ENCODE results near the gene KIF17. TPM values are rescaled to one million over a fixed set of nuclear protein-coding genes. Genes with fewer than 3 reads are reported as not detected.
"Not testable (repeated sequence)": the region's sequence is repeated elsewhere in the genome, so short reads cannot be mapped to it uniquely, and the experiment has no call there.

The KIF17 gene
- total RNA-seq, 2 experiments from 2014 or later: not detected

- CTCF ChIA-PET: interaction anchor here (0.7 kb wide), 1 partner anchor 64 kb away, joined by 3 read pairs; no protein-coding TSS in a partner anchor
- no peak for ATAC-seq
- Mint-ChIP-seq H3K4me3 (no peak overlapping the region), H3K4me1 (no peaks in the 10 kb centered on the region), H3K27ac (no peak overlapping the region), H3K9me3 (ENCODE audit: low read depth) (no peaks in the 10 kb centered on the region), H3K36me3 (no peaks in the 10 kb centered on the region), H3K27me3 (peaks cover 24% of the 10 kb centered on the region)
- DNase-seq: peak; percentile 36
These were observed 6.8 kb upstream of the KIF17 start for GRCh38 chr1:20724364-20725188.

DNA sequence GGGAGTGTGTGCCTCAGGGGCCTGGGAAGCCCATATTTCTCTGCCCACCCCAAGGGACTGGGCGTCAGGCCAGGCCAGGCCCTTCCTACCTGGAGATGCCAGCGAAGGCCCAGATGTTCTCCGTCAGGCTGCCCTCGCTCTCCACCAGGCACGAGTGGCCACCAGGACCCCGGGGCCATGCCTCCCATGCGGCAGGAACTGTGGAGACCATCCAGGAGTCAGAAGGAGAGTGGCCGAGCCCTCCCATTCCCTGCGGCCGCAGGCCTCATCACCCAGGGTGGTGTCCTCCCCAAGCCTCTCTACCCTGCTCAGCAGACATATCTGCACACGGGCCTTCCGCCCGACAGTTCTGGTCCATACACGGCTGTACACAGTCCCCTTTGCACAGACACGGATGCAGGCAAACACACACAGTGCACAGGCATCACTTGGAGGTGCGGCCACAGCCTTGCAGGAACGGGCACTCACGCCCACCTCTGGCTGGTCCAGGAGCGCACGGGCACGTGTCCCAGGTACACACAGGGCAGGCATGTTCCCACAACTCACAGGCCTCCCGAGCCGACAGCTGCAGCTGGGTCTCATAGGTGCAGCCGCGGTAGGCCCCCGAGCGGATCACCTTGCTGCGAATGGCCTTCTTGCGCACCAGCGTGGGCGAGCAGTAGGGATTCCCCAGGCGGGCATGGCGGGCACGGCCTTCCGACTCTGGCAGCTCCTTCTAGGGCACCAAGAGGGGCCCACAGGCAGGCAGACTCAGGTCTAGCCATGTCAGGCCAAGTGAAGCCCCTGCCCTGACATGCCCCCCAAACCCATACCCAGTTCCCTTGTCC is 5.9 kb upstream of the KIF17 start:
- CTCF ChIA-PET: interaction anchor here (0.7 kb wide), 1 partner anchor 63 kb away, joined by 3 read pairs; no protein-coding TSS in a partner anchor
- no peaks in the 10 kb centered on the region for H3K36me3 Mint-ChIP-seq
- DNase-seq (peak; percentile 38), ATAC-seq (no peak)
- H3K27me3 Mint-ChIP-seq: peaks cover 24% of the 10 kb centered on the region
- H3K4me1 Mint-ChIP-seq: peaks cover 1% of the 10 kb centered on the region
- H3K9me3 Mint-ChIP-seq (ENCODE audit: low read depth): no peaks in the 10 kb centered on the region
- H3K4me3 Mint-ChIP-seq: no peak overlapping the region
- H3K27ac Mint-ChIP-seq: no peak overlapping the region

DNA sequence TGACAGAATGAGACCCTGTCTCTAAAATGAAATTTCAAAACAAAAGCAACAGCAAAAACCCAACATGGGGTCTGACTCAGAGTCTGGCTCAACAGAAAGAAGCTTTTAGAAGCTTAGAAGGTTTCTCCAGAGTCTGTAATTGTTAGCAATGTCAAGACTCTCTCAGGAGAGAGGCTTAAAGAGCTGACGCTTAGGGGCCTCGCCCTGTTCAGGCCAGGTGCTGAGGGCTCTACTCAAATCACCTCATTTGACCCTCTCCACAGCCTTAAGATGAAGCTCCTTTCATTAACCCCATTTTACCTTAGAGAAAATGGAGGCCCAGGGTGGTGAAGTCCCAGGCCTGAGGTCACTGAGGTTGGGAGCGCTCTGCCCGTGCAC is 5.3 kb upstream of the KIF17 start:
- Mint-ChIP-seq H3K4me3 (no peak overlapping the region), H3K9me3 (ENCODE audit: low read depth) (no peaks in the 10 kb centered on the region), H3K4me1 (peaks cover 2% of the 10 kb centered on the region), H3K27me3 (peaks cover 24% of the 10 kb centered on the region), H3K36me3 (no peaks in the 10 kb centered on the region), H3K27ac (no peak overlapping the region)
- CTCF ChIA-PET: no interaction called here
- DNase-seq (no peak), ATAC-seq (no peak)

DNA sequence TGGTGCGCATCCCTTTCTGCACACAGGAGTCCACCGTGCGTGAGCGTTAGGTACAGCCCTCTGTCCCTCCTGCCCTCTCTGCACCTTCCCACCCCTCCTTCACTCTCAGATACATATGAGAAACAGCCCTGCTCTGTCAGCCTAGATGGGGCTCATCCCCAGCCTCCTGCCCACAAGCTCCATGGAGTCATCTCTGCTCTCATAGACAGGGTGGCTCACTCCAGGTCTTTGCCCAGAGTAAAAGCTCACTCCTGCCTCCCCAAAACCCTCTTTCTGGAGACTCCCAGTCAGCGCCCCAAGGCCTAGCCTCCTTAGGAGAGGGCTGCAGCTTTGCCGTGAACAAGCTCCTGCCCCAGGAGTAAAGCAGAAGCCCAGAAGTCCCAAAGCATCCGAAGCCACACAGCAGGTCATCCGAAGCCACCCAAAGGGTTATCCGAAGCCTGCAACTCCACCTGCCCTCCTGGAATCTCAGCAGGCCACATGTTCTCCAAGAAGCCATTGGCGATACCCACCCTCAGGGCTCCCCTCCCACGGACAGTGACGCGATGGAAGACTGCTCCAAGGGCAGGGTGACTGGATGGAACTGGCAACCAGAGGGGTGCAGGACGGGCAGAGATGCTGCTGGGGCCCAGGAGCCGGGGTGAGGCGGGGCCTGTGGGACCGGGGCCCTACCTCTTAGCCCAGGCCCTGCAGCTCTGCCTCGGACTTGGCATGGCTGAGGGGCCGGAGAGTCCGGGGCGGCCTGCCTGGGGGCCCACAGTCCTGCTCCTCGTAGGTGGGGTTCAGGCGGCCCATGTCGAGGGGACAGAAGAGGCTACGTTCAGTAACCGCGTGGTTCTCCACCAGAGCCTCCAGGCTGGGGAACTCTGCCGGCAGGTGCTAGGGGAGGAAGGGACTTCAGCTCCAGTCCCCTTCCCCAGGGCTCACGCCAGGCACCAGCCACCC is 3.6 kb upstream of the KIF17 start:
- Mint-ChIP-seq H3K9me3 (ENCODE audit: low read depth) (no peaks in the 10 kb centered on the region), H3K27ac (no peak overlapping the region), H3K4me1 (peaks cover 8% of the 10 kb centered on the region), H3K36me3 (no peaks in the 10 kb centered on the region), H3K27me3 (peaks cover 33% of the 10 kb centered on the region), H3K4me3 (no peak overlapping the region)
- DNase-seq (no peak), ATAC-seq (no peak)
- CTCF ChIA-PET: interaction anchor here (1.0 kb wide), 1 partner anchor 12 kb away, joined by 4 read pairs; no protein-coding TSS in a partner anchor

GRCh38 chr1:20720631-20721091 is 2.9 kb upstream of the KIF17 start:
- H3K27ac Mint-ChIP-seq: no peak overlapping the region
- H3K4me3 Mint-ChIP-seq: no peak overlapping the region
- DNase-seq (no peak), ATAC-seq (no peak)
- peaks cover 41% of the 10 kb centered on the region for H3K27me3 Mint-ChIP-seq
- no peaks in the 10 kb centered on the region for H3K9me3 Mint-ChIP-seq (ENCODE audit: low read depth)
- H3K4me1 Mint-ChIP-seq: peaks cover 11% of the 10 kb centered on the region
- no peaks in the 10 kb centered on the region for H3K36me3 Mint-ChIP-seq
- CTCF ChIA-PET: no interaction called here

GRCh38 chr1:20719871-20720620 is 2.2 kb upstream of the KIF17 start:
- Mint-ChIP-seq H3K27me3 (peaks cover 47% of the 10 kb centered on the region), H3K4me3 (no peak overlapping the region), H3K4me1 (peaks cover 11% of the 10 kb centered on the region), H3K36me3 (no peaks in the 10 kb centered on the region), H3K27ac (no peak overlapping the region), H3K9me3 (ENCODE audit: low read depth) (no peaks in the 10 kb centered on the region)
- CTCF ChIA-PET: interaction anchor here (1.0 kb wide), 1 partner anchor 23 kb away, joined by 3 read pairs; no protein-coding TSS in a partner anchor
- DNase-seq: no peak
- no peak for ATAC-seq

DNA sequence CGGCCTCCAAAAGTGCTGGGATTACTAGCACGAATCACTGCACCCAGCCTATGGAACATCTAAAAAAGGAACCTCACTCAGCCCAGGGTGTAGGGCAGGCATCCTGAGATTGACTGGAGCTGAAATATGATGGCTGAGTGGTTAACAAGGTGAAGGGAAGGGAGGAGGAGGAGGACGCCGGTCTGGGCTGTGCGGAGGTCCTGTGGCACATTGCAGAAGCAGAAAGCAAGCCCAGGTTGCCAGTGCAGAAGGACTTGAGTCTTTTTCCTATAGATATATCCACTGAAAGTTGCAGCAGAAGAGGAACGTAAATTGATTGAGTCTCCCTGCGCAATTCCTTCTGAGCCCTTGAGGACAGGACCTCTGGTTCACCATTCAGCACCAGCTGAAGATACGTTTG is 1.5 kb upstream of the KIF17 start:
- CTCF ChIA-PET: interaction anchor here (1.0 kb wide), 1 partner anchor 23 kb away, joined by 3 read pairs; no protein-coding TSS in a partner anchor
- DNase-seq (no peak), ATAC-seq (no peak)
- Mint-ChIP-seq H3K9me3 (ENCODE audit: low read depth) (no peaks in the 10 kb centered on the region), H3K27me3 (peaks cover 49% of the 10 kb centered on the region), H3K4me3 (no peak overlapping the region), H3K4me1 (peaks cover 11% of the 10 kb centered on the region), H3K36me3 (no peaks in the 10 kb centered on the region), H3K27ac (no peak overlapping the region)

- peak overlapping the region; percentile 11 for H3K4me3 Mint-ChIP-seq
- H3K27ac Mint-ChIP-seq; DNase-seq; ATAC-seq; H3K36me3 Mint-ChIP-seq; H3K9me3 Mint-ChIP-seq (ENCODE audit: low read depth): not testable (repeated sequence)
- peaks cover 11% of the 10 kb centered on the region for H3K4me1 Mint-ChIP-seq
- H3K27me3 Mint-ChIP-seq: peaks cover 49% of the 10 kb centered on the region
- CTCF ChIA-PET: interaction anchor here (1.0 to 1.2 kb wide), 4 partner anchors 22 to 482 kb away, joined by 3 read pairs; no protein-coding TSS in a partner anchor
These were observed 606 bp upstream of the KIF17 start for GRCh38 chr1:20718343-20718882.

DNA sequence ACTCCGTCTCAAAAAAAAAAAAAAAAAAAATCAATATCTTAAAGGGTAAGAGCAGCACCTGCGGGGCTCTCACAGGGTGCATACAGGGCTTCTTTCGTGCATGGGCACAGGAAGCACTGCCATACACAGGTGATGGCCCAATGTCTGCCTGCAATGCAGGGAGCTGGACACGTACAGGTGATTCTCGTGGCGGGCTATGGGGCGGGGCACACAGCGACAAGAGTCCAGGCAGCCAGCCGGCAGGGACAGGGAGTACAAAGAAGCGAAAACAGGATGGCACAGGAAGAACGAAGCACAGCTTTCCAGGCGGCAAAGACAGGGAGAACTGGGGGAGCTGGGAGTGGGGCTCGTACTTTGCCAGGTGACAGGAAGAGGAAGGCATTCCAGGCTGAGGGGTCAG is 1.6 kb downstream of the KIF17 start:
- H3K4me3 Mint-ChIP-seq: no peak overlapping the region
- no peak for ATAC-seq
- no peak for DNase-seq
- no peaks in the 10 kb centered on the region for H3K9me3 Mint-ChIP-seq (ENCODE audit: low read depth)
- CTCF ChIA-PET: interaction anchor here (0.7 to 1.7 kb wide), 3 partner anchors 14 to 19 kb away, joined by 4 to 6 read pairs (median 5); no protein-coding TSS in a partner anchor
- no peak overlapping the region for H3K27ac Mint-ChIP-seq
- peaks cover 11% of the 10 kb centered on the region for H3K4me1 Mint-ChIP-seq
- H3K27me3 Mint-ChIP-seq: peaks cover 49% of the 10 kb centered on the region
- no peaks in the 10 kb centered on the region for H3K36me3 Mint-ChIP-seq

DNA sequence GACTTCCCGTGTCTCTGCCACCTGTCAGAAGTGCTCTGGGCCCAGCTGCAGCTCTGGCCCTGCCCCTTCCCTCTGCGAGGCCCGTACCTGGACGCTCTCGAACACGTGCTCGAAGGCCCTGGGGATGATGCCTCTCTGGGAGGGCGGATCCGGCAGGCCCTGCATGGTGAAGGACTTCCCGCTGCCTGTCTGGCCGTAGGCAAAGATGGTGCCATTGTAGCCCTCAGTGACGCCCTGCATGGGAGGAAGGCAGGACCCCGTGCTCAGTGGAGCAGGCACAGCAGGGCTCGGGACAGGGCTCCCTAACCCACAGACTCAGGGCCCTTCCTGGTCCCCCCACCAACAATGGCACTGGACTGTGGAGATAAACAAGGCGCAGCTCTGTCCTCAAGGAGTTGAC is 2.4 kb downstream of the KIF17 start:
- H3K4me1 Mint-ChIP-seq: peaks cover 11% of the 10 kb centered on the region
- CTCF ChIA-PET: interaction anchor here (0.7 to 1.7 kb wide), 5 partner anchors 13 to 480 kb away, joined by 4 to 8 read pairs (median 5); no protein-coding TSS in a partner anchor
- DNase-seq (no peak), ATAC-seq (no peak)
- H3K9me3 Mint-ChIP-seq (ENCODE audit: low read depth): no peaks in the 10 kb centered on the region
- H3K27me3 Mint-ChIP-seq: peaks cover 46% of the 10 kb centered on the region
- no peaks in the 10 kb centered on the region for H3K36me3 Mint-ChIP-seq
- no peak overlapping the region for H3K27ac Mint-ChIP-seq
- no peak overlapping the region for H3K4me3 Mint-ChIP-seq

GRCh38 chr1:20713440-20713839 is 4.4 kb downstream of the KIF17 start:
- CTCF ChIA-PET: interaction anchor here (0.9 kb wide), 1 partner anchor 17 kb away, joined by 3 read pairs; no protein-coding TSS in a partner anchor
- ATAC-seq (no peak), DNase-seq (no peak)
- H3K27me3 Mint-ChIP-seq: peaks cover 29% of the 10 kb centered on the region
- no peaks in the 10 kb centered on the region for H3K9me3 Mint-ChIP-seq (ENCODE audit: low read depth)
- peaks cover 9% of the 10 kb centered on the region for H3K4me1 Mint-ChIP-seq
- H3K36me3 Mint-ChIP-seq: no peaks in the 10 kb centered on the region
- H3K27ac Mint-ChIP-seq: no peak overlapping the region
- H3K4me3 Mint-ChIP-seq: no peak overlapping the region

DNA sequence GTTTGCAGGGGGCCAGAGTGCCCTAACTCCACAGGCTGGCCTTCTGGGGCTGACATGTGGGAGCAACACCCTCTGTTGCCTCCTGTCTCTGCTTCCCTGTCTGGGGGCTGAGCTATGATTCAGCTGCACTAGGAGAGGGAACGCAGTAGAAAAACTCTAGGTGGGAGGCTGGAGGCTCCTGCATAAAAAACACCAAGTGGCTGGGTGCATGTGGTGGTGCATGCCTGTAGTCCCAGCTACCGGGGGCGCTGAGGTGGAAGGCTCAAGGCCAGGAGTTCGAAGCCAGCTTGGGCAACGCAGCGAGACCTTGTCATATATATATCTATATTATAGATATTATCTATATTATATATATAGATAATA is 5.6 kb downstream of the KIF17 start:
- CTCF ChIA-PET: no interaction called here
- DNase-seq (no peak), ATAC-seq (no peak)
- Mint-ChIP-seq H3K9me3 (ENCODE audit: low read depth) (no peaks in the 10 kb centered on the region), H3K4me1 (peaks cover 9% of the 10 kb centered on the region), H3K4me3 (no peak overlapping the region), H3K27me3 (peaks cover 22% of the 10 kb centered on the region), H3K36me3 (no peaks in the 10 kb centered on the region), H3K27ac (no peak overlapping the region)
